PC-3 (cell line): ENCODE measurements around the gene LGALS3BP. TPM values are rescaled to one million over a fixed set of nuclear protein-coding genes. Genes with fewer than 3 reads are reported as not detected.

Source experiments
- ATAC-seq: fragments of 200-7000 bp; cut with Tn5 transposase; 2 replicates; pipeline ENCODE4 v1.9.1; 2020; ENCODE audit warnings: mild to moderate bottlenecking, moderate library complexity
- BruUV-seq: library from RNA; stranded (reverse); fragments of 400-500 nt; replicated peaks from 2 replicates; lab custom pipeline; 2021; lab: Mats Ljungman, UMichigan
- CTCF ChIA-PET: fragments of 300-600 bp; sonication (Branson Sonifier 250); formaldehyde crosslinking; loops from one replicate; lab custom pipeline; 2022; ENCODE audit warnings: antibody characterized with exemption; lab: Charles Lee
- POLR2A ChIA-PET: fragments of 300-600 bp; sonication (Branson Sonifier 250); formaldehyde crosslinking; loops from one replicate; lab custom pipeline; 2022; ENCODE audit warnings: antibody characterized with exemption; ENCODE audit not compliant: unreplicated experiment; lab: Charles Lee
- DNase-seq: peaks from one replicate; pipeline ENCODE4 v3.0.0-alpha.2; 2015
- H2AFZ ChIP-seq: fragments of 300-600 bp; sonication (generic); 2 replicates; pipeline ENCODE4 v1.6.0; 2016; ENCODE audit warnings: antibody characterized with exemption, low read length
- H3F3A ChIP-seq: fragments of 300-600 bp; sonication (generic); one replicate; pipeline ENCODE4 v1.6.0; 2017; ENCODE audit warnings: antibody characterized with exemption, low read length, control low read depth, mild to moderate bottlenecking; ENCODE audit not compliant: unreplicated experiment
- H3K27ac ChIP-seq: fragments of 300-600 bp; sonication (generic); 2 replicates; pipeline ENCODE4 v1.5.1; 2016; ENCODE audit warnings: mild to moderate bottlenecking, low read length
- H3K27me3 ChIP-seq: fragments of 300-600 bp; sonication (generic); 2 replicates; pipeline ENCODE4 v1.6.1; 2016; ENCODE audit warnings: low read length, mixed read lengths
- H3K36me3 ChIP-seq: fragments of 300-600 bp; sonication (generic); 2 replicates; pipeline ENCODE4 v1.6.1; 2016; ENCODE audit warnings: low read depth, mixed run types, low read length, mixed read lengths
- H3K4me1 ChIP-seq: fragments of 300-600 bp; sonication (generic); 2 replicates; pipeline ENCODE4 v1.5.1; 2016; ENCODE audit warnings: low read length; ENCODE audit not compliant: insufficient read depth
- H3K4me2 ChIP-seq: fragments of 300-600 bp; sonication (generic); 2 replicates; pipeline ENCODE4 v1.6.0; 2016; ENCODE audit warnings: low read length
- H3K4me3 ChIP-seq: fragments of 300-600 bp; sonication (generic); 2 replicates; pipeline ENCODE4 v1.5.1; 2016; ENCODE audit warnings: mild to moderate bottlenecking, low read length, mixed read lengths
- H3K79me2 ChIP-seq: fragments of 300-600 bp; sonication (generic); 2 replicates; pipeline ENCODE4 v1.6.1; 2017; ENCODE audit warnings: low read length, mixed read lengths
- H3K9ac ChIP-seq: fragments of 300-600 bp; sonication (generic); 2 replicates; pipeline ENCODE4 v1.6.0; 2016; ENCODE audit warnings: mild to moderate bottlenecking, low read length
- H3K9me2 ChIP-seq: fragments of 300-600 bp; sonication (generic); replicated peaks from 2 replicates; pipeline ENCODE4 v1.6.1; 2016; ENCODE audit warnings: mixed run types, low read length, mixed read lengths
- H3K9me3 ChIP-seq: fragments of 300-600 bp; sonication (generic); 2 replicates; pipeline ENCODE4 v1.6.1; 2016; ENCODE audit warnings: low read length, mixed read lengths
- H4K20me1 ChIP-seq: fragments of 300-600 bp; sonication (generic); 2 replicates; pipeline ENCODE4 v1.6.1; 2016; ENCODE audit warnings: low read length, mixed read lengths
- EZH2 ChIP-seq: fragments of 300-600 bp; sonication (generic); IDR thresholded peaks from one replicate; pipeline ENCODE4 v1.6.1; 2017; ENCODE audit warnings: antibody characterized with exemption, mild to moderate bottlenecking, low read length; ENCODE audit not compliant: unreplicated experiment
- EZH2phosphoT487 ChIP-seq: fragments of 300-600 bp; sonication (generic); IDR thresholded peaks from 2 replicates; pipeline ENCODE4 v1.6.1; 2018; ENCODE audit warnings: mild to moderate bottlenecking, antibody characterized with exemption, low read length, borderline replicate concordance
- intact Hi-C: fragments of 100-400 bp; cut with micrococcal nuclease; formaldehyde crosslinking; loops from 2 replicates; pipeline ENCODE4 v1.9.0; 2023
- total RNA-seq: library from RNA; depleted of rRNA; stranded (reverse); fragments of >200 nt; gene quantifications from 2 replicates; pipeline ENCODE4 v1.2.3, GENCODE V29; 2014
- TF ChIP-seq, protein P1 (sequence below): fragments of 300-600 bp; sonication (generic); conservative IDR thresholded peaks from 2 replicates; pipeline ENCODE4 v1.5.1; 2017; ENCODE audit warnings: antibody characterized with exemption, low read depth, mild to moderate bottlenecking, low read length

LGALS3BP gene
- total RNA-seq, 1 experiment from 2014 or later = 72.4 TPM

DNA sequence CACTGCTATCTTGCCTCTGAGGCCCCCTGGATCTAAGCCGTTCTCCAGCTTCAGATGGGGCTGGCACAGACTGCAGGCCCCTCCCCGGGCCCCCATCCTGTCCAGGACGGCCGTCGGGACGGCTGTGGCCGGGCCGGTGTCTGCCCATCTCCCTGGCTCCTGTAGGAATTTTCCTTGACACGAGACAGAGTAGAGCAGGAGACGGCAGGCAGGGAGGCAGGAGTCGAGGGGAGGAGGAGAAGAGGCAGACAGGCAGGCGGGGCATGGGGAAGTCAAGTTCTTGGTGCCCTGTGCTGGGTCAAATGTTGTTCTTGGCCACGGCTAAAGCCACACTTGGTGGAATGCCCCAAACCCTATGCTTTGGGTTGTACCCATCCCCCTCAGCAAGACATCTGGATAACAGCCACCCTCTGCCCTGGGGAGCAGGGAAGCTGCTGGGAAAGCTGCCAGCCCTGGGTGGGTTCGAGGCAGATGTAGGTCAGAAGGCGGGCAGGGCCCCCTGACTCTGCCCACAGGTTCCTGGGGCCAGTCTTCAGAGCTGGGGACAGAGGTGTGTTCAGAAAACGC lies 48.3 kb upstream of the LGALS3BP start:
- no peaks in the 10 kb centered on the region for H3K9me3 ChIP-seq
- no peak overlapping the region for H3K4me3 ChIP-seq
- H3F3A ChIP-seq = no peaks in the 10 kb centered on the region
- BruUV-seq = no TSS peak
- H4K20me1 ChIP-seq = no peaks in the 10 kb centered on the region
- H3K4me2 ChIP-seq = peak overlapping the region; percentile 81
- no peak overlapping the region for H3K9ac ChIP-seq
- intact Hi-C loops = no loop called here
- H3K79me2 ChIP-seq = no peaks in the 10 kb centered on the region
- no peaks in the 10 kb centered on the region for H3K36me3 ChIP-seq
- no peaks in the 10 kb centered on the region for H3K9me2 ChIP-seq
- ChIA-PET CTCF (interaction anchor here (1.0 to 1.1 kb wide), 2 partner anchors 14 to 16 kb away, joined by 4 to 6 read pairs; no protein-coding TSS in a partner anchor), POLR2A (interaction anchor here (0.5 to 0.6 kb wide), 2 partner anchors 10 to 13 kb away, joined by 3 read pairs; no protein-coding TSS in a partner anchor)
- H3K4me1 ChIP-seq = peaks cover 45% of the 10 kb centered on the region
- no peak overlapping the region for H3K27ac ChIP-seq
- TF ChIP-seq, protein P1, sequence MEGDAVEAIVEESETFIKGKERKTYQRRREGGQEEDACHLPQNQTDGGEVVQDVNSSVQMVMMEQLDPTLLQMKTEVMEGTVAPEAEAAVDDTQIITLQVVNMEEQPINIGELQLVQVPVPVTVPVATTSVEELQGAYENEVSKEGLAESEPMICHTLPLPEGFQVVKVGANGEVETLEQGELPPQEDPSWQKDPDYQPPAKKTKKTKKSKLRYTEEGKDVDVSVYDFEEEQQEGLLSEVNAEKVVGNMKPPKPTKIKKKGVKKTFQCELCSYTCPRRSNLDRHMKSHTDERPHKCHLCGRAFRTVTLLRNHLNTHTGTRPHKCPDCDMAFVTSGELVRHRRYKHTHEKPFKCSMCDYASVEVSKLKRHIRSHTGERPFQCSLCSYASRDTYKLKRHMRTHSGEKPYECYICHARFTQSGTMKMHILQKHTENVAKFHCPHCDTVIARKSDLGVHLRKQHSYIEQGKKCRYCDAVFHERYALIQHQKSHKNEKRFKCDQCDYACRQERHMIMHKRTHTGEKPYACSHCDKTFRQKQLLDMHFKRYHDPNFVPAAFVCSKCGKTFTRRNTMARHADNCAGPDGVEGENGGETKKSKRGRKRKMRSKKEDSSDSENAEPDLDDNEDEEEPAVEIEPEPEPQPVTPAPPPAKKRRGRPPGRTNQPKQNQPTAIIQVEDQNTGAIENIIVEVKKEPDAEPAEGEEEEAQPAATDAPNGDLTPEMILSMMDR = no peak
- TF ChIP-seq EZH2 (no peak), EZH2phosphoT487 (no peak)
- H3K27me3 ChIP-seq = no peaks in the 10 kb centered on the region
- DNase-seq (no peak), ATAC-seq (no peak)
- H2AFZ ChIP-seq = no peak overlapping the region

DNA sequence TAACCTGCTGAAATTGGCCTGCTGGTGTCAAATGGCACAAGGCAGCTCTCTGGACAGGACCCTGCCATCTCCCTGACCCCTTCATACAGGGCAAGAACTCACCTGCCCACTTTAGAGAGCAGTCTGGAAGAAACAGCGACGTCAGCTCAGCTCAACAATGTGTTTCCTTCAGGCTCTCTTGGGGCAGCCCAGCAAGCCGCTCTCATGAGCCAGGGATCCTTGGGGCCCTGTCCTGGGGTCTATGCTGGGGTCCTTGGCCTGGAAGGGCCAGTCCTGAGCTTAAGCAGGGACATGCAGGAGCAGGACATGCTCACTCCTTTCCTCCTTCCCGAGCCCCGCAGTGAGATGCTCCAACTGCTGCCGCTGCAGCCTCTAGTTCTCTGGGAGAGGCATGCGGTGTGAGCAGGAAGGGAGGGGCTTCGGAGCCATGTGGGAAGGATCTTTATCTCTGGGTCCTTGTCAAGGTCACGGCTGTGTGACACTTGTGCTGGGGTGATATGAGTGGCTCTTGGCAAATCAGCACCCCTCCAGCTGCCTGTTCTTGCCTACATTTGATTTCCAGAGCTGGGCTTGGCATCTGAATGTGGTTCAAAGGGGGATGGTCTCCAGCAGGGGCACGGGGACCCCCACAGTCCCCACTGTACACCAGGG lies 47.7 kb upstream of the LGALS3BP start:
- no peaks in the 10 kb centered on the region for H3K79me2 ChIP-seq
- H3K9me2 ChIP-seq = no peaks in the 10 kb centered on the region
- ChIA-PET CTCF (interaction anchor here (0.8 to 2.5 kb wide), 4 partner anchors 9 to 18 kb away, joined by 9 to 32 read pairs (median 16); no protein-coding TSS in a partner anchor), POLR2A (interaction anchor here (1.4 kb wide), 2 partner anchors 9 to 31 kb away, joined by 7 to 25 read pairs; no protein-coding TSS in a partner anchor)
- H3K27ac ChIP-seq = peak overlapping the region; percentile 85
- no peaks in the 10 kb centered on the region for H3K36me3 ChIP-seq
- no peak for DNase-seq
- no peak for TF ChIP-seq EZH2
- TF ChIP-seq, protein P1 = no peak
- no peak for TF ChIP-seq EZH2phosphoT487
- ATAC-seq = no peak
- peak overlapping the region; percentile 0; the same call in 1 of the 2 replicates for H3K9ac ChIP-seq
- H3K4me3 ChIP-seq = peak overlapping the region; percentile 56; the same call in 1 of the 2 replicates
- no peak overlapping the region for H2AFZ ChIP-seq
- no peaks in the 10 kb centered on the region for H3F3A ChIP-seq
- BruUV-seq = no TSS peak
- H3K4me2 ChIP-seq = peak overlapping the region; percentile 81
- peaks cover 45% of the 10 kb centered on the region for H3K4me1 ChIP-seq
- no peaks in the 10 kb centered on the region for H3K27me3 ChIP-seq
- H4K20me1 ChIP-seq = no peaks in the 10 kb centered on the region
- H3K9me3 ChIP-seq = no peaks in the 10 kb centered on the region
- intact Hi-C loops = no loop called here
